Activated T-helper 2 cell treated with anti-CD3 and anti-CD28 coated beads, Interferon-gamma antibody, Interleukin-2, Interleukin-4, amounts not matched to agents 10 μg/mL and 5 μg/mL and 100 μg/mL, durations not matched to agents 14 hours and 24 hours and 36 hours (primary cell): ENCODE data around the gene SPATA13. TPM values are rescaled to one million over a fixed set of nuclear protein-coding genes. Genes with fewer than 3 reads are reported as not detected.

Experiments used
- DNase-seq: peaks from one replicate; pipeline ENCODE4 v3.0.0; 2021; ENCODE audit warnings: low spot score
- H3K27ac Mint-ChIP-seq: one replicate; pipeline ENCODE4 v1.8.0; 2021; ENCODE audit warnings: mixed read lengths
- H3K27me3 Mint-ChIP-seq: one replicate; pipeline ENCODE4 v1.8.0; 2021; ENCODE audit warnings: low read depth, mixed read lengths
- H3K36me3 Mint-ChIP-seq: one replicate; pipeline ENCODE4 v1.8.0; 2021; ENCODE audit warnings: low read depth, mixed read lengths
- H3K4me1 Mint-ChIP-seq: one replicate; pipeline ENCODE4 v1.8.0; 2021; ENCODE audit warnings: low read depth, mixed read lengths
- H3K4me3 Mint-ChIP-seq: one replicate; pipeline ENCODE4 v1.8.0; 2021; ENCODE audit warnings: low read depth, mild to moderate bottlenecking, moderate library complexity, mixed read lengths
- H3K9me3 Mint-ChIP-seq: one replicate; pipeline ENCODE4 v1.8.0; 2021; ENCODE audit warnings: mixed read lengths
- intact Hi-C: fragments of 100-400 bp; cut with micrococcal nuclease; formaldehyde crosslinking; loops from one replicate; pipeline ENCODE4 v1.15.1; 2023
- total RNA-seq: library from RNA; stranded (reverse); gene quantifications from 2 replicates; pipeline ENCODE4 v1.2.3, GENCODE V29; 2022

SPATA13 gene
- total RNA-seq, 1 donor from 2014 or later: 44.9 TPM

DNA sequence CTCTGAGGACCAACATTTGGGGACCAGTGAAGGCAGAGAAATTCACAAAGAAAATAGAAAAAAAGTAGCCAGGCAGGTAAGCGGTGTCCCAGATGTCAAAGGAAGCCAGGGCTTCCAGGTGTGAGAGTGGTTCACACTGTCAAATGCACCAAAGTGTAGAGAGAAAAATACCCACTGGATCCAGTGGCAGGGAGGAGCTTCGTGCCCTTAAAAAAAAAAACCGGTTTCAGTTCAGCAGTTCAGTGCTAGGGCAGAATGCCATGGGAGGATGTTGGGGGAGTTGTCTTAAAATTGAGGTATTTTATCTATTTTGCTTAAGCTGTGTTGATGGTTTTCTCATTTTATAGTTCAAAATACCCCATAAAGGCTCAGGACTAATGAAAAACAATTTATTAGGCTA, 101.0 kb downstream of the SPATA13 start:
- Mint-ChIP-seq H3K4me1 (peaks cover 77% of the 10 kb centered on the region), H3K27ac (peak overlapping the region; percentile 68), H3K9me3 (no peaks in the 10 kb centered on the region), H3K4me3 (peak overlapping the region; percentile 41), H3K27me3 (no peaks in the 10 kb centered on the region), H3K36me3 (peaks cover 40% of the 10 kb centered on the region)
- intact Hi-C loops: no loop called here
- no peak for DNase-seq

DNA sequence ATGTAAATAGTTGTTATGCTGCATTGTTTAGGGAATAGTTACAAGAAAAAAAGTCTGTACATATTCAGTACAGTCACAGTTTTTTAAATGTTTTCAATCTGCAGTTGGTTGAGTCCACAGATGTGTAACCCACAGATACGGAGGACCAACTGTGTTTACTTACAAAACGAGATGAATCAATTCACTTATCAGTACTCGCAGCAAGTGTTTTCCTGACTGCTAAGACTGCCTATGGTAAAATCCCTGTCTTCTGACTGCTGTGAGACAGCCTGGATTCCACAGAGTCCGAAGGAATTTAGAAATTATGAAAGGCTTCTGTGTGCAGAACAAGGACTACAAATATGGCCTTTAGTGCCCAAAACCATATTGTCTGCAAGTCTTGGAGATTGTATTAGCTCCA, 103.1 kb downstream of the SPATA13 start:
- intact Hi-C loops: no loop called here
- Mint-ChIP-seq H3K27me3 (no peaks in the 10 kb centered on the region), H3K4me1 (peaks cover 85% of the 10 kb centered on the region), H3K4me3 (no peak overlapping the region), H3K27ac (peak overlapping the region; percentile 68), H3K36me3 (peaks cover 43% of the 10 kb centered on the region), H3K9me3 (no peaks in the 10 kb centered on the region)
- no peak for DNase-seq

DNA sequence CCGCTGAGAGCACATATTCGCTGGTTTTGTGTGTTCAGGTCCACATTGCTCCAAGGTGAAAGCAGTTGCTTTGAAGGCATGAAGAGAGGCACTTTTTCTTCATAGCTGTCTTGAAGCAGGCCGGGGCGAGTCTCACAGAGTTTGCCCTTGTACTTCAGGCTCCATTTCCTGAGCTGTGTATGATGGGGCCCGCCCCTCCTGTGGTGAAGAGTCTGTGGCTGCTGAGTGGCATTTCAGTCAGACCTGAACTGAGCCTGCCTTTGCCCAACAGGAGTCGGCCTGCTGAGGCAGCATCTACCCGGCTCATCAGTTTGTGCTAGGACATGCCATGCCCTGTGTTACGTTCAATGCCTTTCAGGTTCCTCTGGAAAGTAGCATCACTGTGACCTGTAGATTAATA, 104.5 kb downstream of the SPATA13 start:
- H3K36me3 Mint-ChIP-seq: peaks cover 37% of the 10 kb centered on the region

DNA sequence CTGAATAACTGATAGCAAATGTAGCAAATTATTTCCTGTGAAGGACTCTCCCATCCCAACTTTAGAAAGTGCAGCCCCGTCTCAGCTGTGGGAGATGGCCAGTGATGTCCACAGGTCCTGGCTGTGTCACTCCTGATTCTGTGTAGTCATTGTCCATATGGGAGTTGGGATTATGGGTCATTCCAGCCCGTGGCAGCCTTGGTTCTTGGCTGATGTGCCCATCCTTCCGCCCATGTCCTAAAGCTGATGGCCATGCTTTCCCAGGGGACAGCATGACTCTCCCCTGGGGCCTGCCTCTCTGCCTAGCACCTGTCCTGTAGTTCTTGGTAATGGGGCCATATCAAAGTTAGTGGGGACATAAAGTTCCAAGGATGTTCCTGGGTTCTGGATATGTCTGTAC, 104.9 kb downstream of the SPATA13 start:
- peaks cover 85% of the 10 kb centered on the region for H3K4me1 Mint-ChIP-seq
- no peak for DNase-seq
- no peaks in the 10 kb centered on the region for H3K27me3 Mint-ChIP-seq
- peak overlapping the region; percentile 61 for H3K4me3 Mint-ChIP-seq
- peaks cover 36% of the 10 kb centered on the region for H3K36me3 Mint-ChIP-seq
- intact Hi-C loops: loop anchor here (1.0 kb wide), 2 partner anchors 9 to 14 kb away; no protein-coding TSS in a partner anchor
- peak overlapping the region; percentile 68 for H3K27ac Mint-ChIP-seq
- H3K9me3 Mint-ChIP-seq: no peaks in the 10 kb centered on the region

More for the DNA sequence above, 104.5 kb downstream of the SPATA13 start:
- Mint-ChIP-seq H3K27me3 (no peaks in the 10 kb centered on the region), H3K4me3 (peak overlapping the region; percentile 61), H3K27ac (peak overlapping the region; percentile 68), H3K9me3 (no peaks in the 10 kb centered on the region), H3K4me1 (peaks cover 86% of the 10 kb centered on the region)
- peak; percentile 79 for DNase-seq
- intact Hi-C loops: loop anchor here (1.0 kb wide), 2 partner anchors 9 to 14 kb away; no protein-coding TSS in a partner anchor

DNA sequence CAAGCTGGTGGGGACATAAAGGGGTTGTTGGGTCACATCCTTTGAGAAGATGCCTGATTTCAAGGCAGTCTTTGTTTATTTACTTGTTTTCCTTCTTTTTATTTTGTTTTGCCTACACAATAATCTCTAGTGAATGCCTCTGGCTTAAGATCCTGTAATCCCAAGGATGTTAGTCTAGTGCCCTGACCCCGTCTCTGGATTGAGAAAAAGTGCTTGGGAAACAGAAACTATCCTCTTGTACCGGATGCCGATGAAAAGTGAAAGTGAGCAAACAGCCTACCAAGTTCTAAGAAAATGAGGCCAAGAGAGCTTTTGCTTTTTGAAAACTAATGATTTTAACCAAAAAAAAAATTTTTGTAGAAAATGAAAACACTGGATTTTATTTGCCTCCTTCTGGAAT, 106.8 kb downstream of the SPATA13 start:
- Mint-ChIP-seq H3K36me3 (peaks cover 31% of the 10 kb centered on the region), H3K4me3 (peak overlapping the region; percentile 75), H3K9me3 (no peaks in the 10 kb centered on the region), H3K27me3 (no peaks in the 10 kb centered on the region), H3K27ac (peak overlapping the region; percentile 86), H3K4me1 (peaks cover 81% of the 10 kb centered on the region)
- intact Hi-C loops: no loop called here
- DNase-seq: no peak

DNA sequence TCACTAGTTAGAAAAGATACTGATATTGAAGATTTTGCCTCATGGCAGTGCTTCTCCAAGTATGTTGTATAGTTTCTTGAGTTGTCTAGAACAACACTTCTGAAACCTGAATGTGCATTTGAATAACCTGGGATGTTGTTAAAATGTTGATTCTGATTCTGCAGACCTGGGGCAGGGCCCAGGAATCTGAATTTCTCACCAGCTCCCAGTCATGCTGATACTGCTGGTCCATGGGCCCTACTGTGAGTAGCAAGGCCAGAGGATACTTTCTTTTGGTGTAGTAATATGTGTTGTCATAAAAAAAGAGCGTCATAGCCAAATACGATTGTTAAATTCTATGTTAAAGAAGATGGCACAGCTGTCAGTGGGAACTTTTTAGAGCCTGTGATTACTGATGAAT, 107.3 kb downstream of the SPATA13 start:
- H3K27ac Mint-ChIP-seq: peak overlapping the region; percentile 86
- H3K9me3 Mint-ChIP-seq: no peaks in the 10 kb centered on the region
- intact Hi-C loops: no loop called here
- H3K36me3 Mint-ChIP-seq: peaks cover 33% of the 10 kb centered on the region
- no peak for DNase-seq
- peak overlapping the region; percentile 75 for H3K4me3 Mint-ChIP-seq
- H3K4me1 Mint-ChIP-seq: peaks cover 81% of the 10 kb centered on the region
- H3K27me3 Mint-ChIP-seq: no peaks in the 10 kb centered on the region

DNA sequence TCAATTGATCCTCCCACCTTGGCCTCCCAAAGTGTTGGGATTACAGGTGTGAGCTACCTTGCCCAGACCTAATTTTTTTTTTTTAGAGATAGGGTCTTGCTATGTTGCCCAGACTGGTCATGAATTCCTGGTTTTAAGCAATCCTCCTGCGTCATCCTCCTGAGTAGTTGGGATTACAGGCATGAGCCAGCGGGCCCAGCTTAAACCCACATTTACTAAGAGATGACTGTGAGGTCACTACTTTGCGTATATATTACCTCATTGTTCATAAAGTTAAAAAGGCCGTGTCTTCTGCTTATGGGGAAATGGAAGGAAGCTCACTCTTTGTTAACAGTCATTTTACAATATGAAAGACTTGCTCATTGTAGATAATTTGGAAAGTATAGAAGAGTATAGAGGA, 109.3 kb downstream of the SPATA13 start:
- Mint-ChIP-seq H3K27ac (peak overlapping the region; percentile 95), H3K4me3 (peak overlapping the region; percentile 59)
- intact Hi-C loops: loop anchor here (2.0 to 10.0 kb wide), 3 partner anchors 17 to 515 kb away; partner anchors contain the start of gene SPATA13

DNA sequence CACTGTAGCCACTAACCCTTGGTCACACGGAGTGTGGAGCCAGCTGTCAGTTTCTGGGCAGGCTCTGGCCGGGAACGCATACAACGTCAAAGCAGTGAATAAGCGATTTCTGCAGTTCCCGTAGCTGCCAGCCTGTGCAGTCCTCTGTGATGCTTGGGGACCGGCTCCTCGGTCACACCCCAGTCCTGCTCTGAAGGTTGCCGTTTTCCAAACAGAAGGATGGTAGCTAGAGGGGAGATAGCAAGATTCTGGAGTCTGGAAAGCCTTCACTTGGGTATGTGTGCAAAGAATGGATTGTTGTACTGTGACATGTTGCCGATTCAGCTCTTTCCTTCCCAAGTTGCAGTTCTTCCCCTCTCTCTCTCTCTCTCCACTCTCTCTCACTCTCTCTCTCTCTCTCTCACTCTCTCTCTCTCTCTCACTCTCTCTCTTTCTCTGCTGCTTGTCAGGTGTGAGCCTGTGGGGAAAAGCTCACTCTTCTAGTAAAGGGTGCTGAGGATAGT, 110.2 kb downstream of the SPATA13 start:
- peak overlapping the region; percentile 95 for H3K27ac Mint-ChIP-seq
- peaks cover 81% of the 10 kb centered on the region for H3K4me1 Mint-ChIP-seq
- intact Hi-C loops: loop anchor here (2.0 to 10.0 kb wide), 3 partner anchors 18 to 516 kb away; partner anchors contain the start of gene SPATA13
- H3K9me3 Mint-ChIP-seq: no peaks in the 10 kb centered on the region
- H3K36me3 Mint-ChIP-seq: peaks cover 33% of the 10 kb centered on the region
- H3K27me3 Mint-ChIP-seq: no peaks in the 10 kb centered on the region
- H3K4me3 Mint-ChIP-seq: peak overlapping the region; percentile 97
- peak; percentile 61 for DNase-seq

More for the DNA sequence above, 109.3 kb downstream of the SPATA13 start:
- H3K36me3 Mint-ChIP-seq: peaks cover 36% of the 10 kb centered on the region
- DNase-seq: no peak
- H3K4me1 Mint-ChIP-seq: peaks cover 82% of the 10 kb centered on the region
- H3K9me3 Mint-ChIP-seq: no peaks in the 10 kb centered on the region
- H3K27me3 Mint-ChIP-seq: no peaks in the 10 kb centered on the region

DNA sequence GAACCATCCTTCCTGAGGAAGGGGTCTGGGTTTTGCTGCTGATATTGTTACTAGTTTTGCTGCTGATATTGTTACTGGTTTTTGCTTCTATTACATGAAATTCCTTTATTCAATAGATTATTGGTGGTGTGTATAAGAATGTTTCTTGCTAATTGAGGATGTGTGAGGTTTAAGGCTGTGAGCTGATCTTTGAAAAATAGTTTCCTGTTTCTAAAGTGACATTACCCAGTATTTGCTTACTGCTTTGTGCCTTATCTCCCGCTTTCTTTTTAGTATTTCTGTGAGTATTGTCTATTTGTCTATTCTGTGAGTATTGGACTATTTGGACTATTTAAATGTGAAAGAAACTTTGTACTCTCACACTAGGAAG, 110.7 kb downstream of the SPATA13 start:
- intact Hi-C loops: loop anchor here (2.0 to 10.0 kb wide), 3 partner anchors 18 to 516 kb away; partner anchors contain the start of gene SPATA13
- Mint-ChIP-seq H3K4me1 (peaks cover 83% of the 10 kb centered on the region), H3K4me3 (peak overlapping the region; percentile 97), H3K27me3 (no peaks in the 10 kb centered on the region), H3K36me3 (peaks cover 31% of the 10 kb centered on the region), H3K27ac (peak overlapping the region; percentile 95), H3K9me3 (no peaks in the 10 kb centered on the region)
- no peak for DNase-seq

DNA sequence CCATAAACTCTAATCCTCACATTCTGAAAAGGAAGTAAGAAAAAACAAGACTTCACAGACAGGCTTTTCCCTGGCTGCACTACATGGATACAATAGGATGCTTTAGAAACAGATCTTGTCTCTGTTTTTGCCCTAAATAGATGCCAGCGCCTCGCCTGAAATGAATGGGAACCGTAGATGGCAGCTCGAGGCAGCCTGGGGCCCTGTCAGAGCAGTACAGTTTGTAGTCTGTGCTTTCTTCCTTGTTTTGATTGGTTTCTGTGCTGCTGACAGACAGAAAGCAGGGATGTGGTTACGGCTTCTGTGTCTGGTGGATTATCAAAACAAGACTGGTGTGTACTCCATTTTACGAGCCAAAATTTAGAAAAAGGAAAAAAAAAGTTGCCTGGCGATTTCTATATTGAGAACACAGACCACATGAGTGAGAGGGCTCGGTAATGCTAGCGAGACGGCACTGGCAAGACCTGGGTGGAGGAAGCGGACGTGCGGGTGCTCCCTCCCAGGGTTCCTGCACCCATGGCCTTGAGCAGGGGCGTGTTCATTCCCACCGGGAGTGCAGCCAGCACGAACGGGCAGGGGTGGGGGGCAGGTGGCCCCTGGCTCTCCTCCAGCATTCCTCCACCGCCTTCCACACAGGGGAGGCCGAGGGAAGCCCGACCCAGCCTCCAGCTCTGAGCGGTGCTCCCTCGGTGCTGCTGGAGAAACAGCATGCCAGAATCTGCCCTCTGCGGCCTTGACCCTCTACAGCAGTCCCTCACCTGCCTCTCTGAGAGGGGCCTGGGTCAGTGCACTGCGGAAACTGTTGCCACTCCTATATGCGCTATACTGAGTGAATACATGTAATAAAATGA, 111.3 kb downstream of the SPATA13 start:
- DNase-seq: peak; percentile 60
- Mint-ChIP-seq H3K4me3 (peak overlapping the region; percentile 97), H3K36me3 (peaks cover 32% of the 10 kb centered on the region), H3K4me1 (peaks cover 82% of the 10 kb centered on the region), H3K9me3 (no peaks in the 10 kb centered on the region), H3K27ac (peak overlapping the region; percentile 95), H3K27me3 (no peaks in the 10 kb centered on the region)
- intact Hi-C loops: loop anchor here (2.0 to 10.0 kb wide), 3 partner anchors 19 to 517 kb away; partner anchors contain the start of gene SPATA13

DNA sequence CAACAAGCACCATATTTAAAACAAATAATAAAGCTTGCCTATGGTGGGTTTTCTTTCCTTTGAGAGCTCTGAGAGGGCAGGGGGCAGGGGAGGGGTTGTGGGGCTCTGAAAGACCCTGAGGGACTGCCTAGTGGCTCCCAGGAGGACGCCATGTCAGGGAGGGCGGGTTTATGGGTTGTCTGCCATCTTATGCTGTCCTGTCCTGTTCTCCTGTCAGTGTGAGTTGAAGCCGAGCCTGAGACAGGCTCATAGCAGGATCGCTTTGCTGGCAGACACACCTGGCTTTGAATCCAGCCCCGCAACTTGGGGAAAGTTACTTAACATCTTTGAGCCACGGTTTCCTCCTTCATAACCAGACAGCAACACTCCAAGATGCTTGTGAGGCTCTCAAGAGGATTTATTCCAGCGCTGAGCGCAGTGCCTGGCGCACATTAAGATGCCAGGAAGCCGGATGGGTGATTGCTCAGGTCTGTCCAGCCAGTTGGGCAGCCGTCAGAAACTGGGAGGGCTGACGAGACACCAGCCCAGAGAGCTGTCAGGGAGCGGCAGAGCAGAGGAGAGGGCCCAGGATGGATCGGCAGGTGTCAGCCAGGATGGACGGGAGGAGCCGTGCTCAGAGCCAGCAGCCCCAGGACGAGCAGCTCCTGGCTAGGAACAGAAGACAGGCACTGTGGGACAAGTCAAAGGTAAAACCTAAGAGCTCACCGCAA, 112.1 kb downstream of the SPATA13 start:
- peak overlapping the region; percentile 95 for H3K27ac Mint-ChIP-seq
- no peaks in the 10 kb centered on the region for H3K9me3 Mint-ChIP-seq
- H3K4me3 Mint-ChIP-seq: peak overlapping the region; percentile 97
- H3K27me3 Mint-ChIP-seq: no peaks in the 10 kb centered on the region
- DNase-seq: no peak
- peaks cover 80% of the 10 kb centered on the region for H3K4me1 Mint-ChIP-seq
- peaks cover 28% of the 10 kb centered on the region for H3K36me3 Mint-ChIP-seq
- intact Hi-C loops: loop anchor here (5.0 to 10.0 kb wide), 2 partner anchors 110 to 518 kb away; partner anchors contain the start of gene SPATA13

DNA sequence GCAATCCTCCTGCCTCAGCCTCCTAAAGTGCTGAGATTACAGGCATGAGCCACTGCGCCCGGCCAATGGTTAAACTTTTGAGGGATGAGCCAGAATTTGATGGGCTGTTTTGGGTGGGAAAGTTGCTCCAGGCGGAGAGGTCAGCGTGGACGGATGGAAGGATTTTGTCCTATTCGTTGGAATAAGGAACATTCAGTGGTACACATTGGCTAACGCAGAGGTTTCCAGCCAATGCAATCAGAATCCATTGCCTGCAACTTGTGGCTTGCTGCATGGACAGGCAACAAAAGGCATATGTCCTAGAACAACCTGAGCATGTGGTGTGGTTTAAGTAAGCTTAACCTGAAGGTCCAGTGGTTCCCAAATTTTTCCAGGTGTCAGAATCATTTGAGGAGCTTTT, 113.4 kb downstream of the SPATA13 start:
- H3K36me3 Mint-ChIP-seq: peaks cover 30% of the 10 kb centered on the region
- H3K27me3 Mint-ChIP-seq: no peaks in the 10 kb centered on the region
- no peak overlapping the region for H3K4me3 Mint-ChIP-seq
- H3K9me3 Mint-ChIP-seq: no peaks in the 10 kb centered on the region
- intact Hi-C loops: loop anchor here (1.0 to 10.0 kb wide), 8 partner anchors 9 to 899 kb away; partner anchors contain the start of gene SPATA13
- peak overlapping the region; percentile 95 for H3K27ac Mint-ChIP-seq
- peaks cover 77% of the 10 kb centered on the region for H3K4me1 Mint-ChIP-seq
- no peak for DNase-seq
